IPS-20b (cell line): Measurements from ENCODE around the gene IQSEC1.

Source experiments
- H3K27ac ChIP-seq: one replicate; pipeline ENCODE4 v1.5.1; 2013; ENCODE audit warnings: low read length
- H3K27me3 ChIP-seq: 2 replicates; pipeline ENCODE4 v1.6.1; 2013; ENCODE audit warnings: mild to moderate bottlenecking, low read length, inconsistent platforms; ENCODE audit not compliant: insufficient read depth
- H3K36me3 ChIP-seq: 2 replicates; pipeline ENCODE4 v1.6.1; 2013; ENCODE audit warnings: low read depth, mild to moderate bottlenecking, inconsistent platforms, low read length, moderate library complexity; ENCODE audit not compliant: insufficient read depth
- H3K4me1 ChIP-seq: 2 replicates; pipeline ENCODE4 v1.6.1; 2013; ENCODE audit warnings: mild to moderate bottlenecking, control low read depth, inconsistent platforms, low read length, moderate library complexity; ENCODE audit not compliant: insufficient read depth
- H3K4me3 ChIP-seq: 2 replicates; pipeline ENCODE4 v1.5.1; 2013; ENCODE audit warnings: mild to moderate bottlenecking, low read length, inconsistent platforms
- H3K9ac ChIP-seq: 2 replicates; pipeline ENCODE4 v1.6.1; 2013; ENCODE audit warnings: low read depth, mild to moderate bottlenecking, inconsistent platforms, low read length, moderate library complexity
- H3K9me3 ChIP-seq: 2 replicates; pipeline ENCODE4 v1.6.1; 2013; ENCODE audit warnings: mild to moderate bottlenecking, low read depth, low read length, inconsistent platforms; ENCODE audit not compliant: insufficient read depth

IQSEC1 gene

DNA sequence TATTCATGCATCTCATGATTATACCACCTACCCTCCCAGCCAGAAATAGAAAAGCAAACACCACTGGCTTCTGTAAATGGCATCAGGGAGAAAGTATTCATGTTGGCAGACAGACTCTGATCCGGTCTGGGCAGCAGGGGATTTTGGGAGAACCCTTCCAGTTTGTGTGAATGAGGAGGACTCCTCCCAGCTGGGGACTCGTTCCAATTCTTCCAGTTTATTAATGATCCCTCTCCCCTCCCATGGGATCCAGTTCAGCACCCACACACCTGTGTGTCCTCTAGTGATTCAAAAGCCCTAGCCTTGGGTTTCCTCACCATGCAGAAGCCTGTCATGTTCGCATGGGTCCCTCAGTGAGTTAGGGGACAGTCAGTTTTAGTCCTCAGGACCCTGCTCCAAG, 110.9 kb downstream of the IQSEC1 start:
- H3K27me3 ChIP-seq = peaks cover 7% of the 10 kb centered on the region; the same call in 1 of the 2 replicates
- no peak overlapping the region for H3K4me3 ChIP-seq
- H3K9me3 ChIP-seq = no peaks in the 10 kb centered on the region
- no peak overlapping the region for H3K27ac ChIP-seq
- no peak overlapping the region for H3K9ac ChIP-seq
- H3K36me3 ChIP-seq = no peaks in the 10 kb centered on the region
- peaks cover 6% of the 10 kb centered on the region for H3K4me1 ChIP-seq

DNA sequence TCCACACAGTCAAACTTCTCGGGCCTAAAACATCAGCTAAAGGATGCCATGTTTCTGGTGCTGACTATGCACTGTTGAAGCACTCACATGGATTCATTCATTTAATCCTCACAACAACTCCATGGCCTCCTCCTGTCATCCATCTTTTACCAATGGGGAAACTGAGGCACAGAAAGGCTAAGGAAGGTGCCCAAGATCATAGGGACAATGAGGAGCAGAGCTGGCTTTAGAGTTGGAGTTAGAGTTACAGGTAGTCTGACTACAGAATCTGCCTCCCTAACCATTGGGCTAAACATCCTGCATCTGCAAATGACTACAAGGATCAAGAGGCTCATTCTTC, 111.6 kb downstream of the IQSEC1 start:
- Histone ChIP-seq H3K27ac (no peak overlapping the region), H3K36me3 (no peaks in the 10 kb centered on the region), H3K9me3 (no peaks in the 10 kb centered on the region), H3K4me3 (no peak overlapping the region), H3K4me1 (peaks cover 6% of the 10 kb centered on the region), H3K27me3 (peaks cover 2% of the 10 kb centered on the region; the same call in 1 of the 2 replicates), H3K9ac (no peak overlapping the region)

DNA sequence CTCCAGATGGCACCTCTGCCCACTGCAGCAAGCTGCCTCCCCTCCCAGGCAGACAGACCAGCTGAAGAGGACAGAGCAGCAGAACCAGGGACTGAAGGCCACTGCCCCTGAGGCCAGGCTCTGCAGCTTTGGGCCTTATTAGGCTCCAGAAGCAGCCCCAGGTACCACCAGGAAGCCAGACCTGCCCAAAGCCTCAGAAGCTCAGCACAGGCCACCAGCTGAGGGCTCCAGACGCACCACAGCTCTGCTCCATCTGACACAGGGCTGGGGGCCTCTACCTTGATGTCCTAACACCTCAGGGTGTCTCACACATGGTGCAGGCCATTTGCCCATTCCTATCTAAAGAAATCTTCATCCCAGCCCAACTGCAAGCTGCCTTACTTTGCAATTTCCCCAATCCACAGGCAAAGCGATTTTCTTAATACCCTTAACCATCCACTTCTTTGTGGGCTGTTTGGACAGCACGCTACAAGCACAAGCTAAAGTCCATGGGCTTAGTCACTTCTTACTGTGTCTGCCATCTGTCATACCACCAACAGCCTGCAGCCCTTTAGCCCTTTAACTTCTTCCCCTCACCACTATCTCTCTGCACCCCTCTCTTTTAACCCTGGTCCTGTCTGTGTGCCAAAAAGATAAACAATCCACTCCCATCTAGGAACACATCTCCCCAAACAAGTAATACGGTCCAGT, 112.1 kb downstream of the IQSEC1 start:
- Histone ChIP-seq H3K4me1 (peaks cover 6% of the 10 kb centered on the region), H3K9ac (no peak overlapping the region), H3K27ac (no peak overlapping the region), H3K9me3 (no peaks in the 10 kb centered on the region), H3K36me3 (no peaks in the 10 kb centered on the region), H3K27me3 (no peaks in the 10 kb centered on the region), H3K4me3 (no peak overlapping the region)

DNA sequence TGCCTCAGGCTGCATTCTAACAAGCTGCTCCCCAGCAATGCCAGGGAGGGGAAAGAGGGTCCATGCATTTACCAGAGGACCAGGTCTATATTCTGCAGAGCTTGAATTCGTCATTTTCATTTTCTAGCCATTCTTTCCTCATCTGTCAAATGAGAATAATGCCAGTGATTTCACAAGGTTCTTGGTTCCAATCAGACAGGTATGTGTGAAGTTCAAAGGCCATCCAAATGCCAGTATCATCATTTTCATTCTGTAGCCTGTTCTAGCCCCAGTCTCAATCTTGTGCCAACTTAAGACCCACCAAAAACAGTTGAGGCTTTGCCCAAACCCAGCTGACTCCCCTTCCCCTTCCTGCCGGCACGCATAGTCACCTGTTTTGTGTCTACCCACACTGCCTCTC, 112.7 kb downstream of the IQSEC1 start:
- H3K27me3 ChIP-seq = no peaks in the 10 kb centered on the region
- H3K9ac ChIP-seq = no peak overlapping the region
- peaks cover 6% of the 10 kb centered on the region for H3K4me1 ChIP-seq
- no peaks in the 10 kb centered on the region for H3K9me3 ChIP-seq
- H3K36me3 ChIP-seq = no peaks in the 10 kb centered on the region
- H3K4me3 ChIP-seq = no peak overlapping the region
- H3K27ac ChIP-seq = no peak overlapping the region

DNA sequence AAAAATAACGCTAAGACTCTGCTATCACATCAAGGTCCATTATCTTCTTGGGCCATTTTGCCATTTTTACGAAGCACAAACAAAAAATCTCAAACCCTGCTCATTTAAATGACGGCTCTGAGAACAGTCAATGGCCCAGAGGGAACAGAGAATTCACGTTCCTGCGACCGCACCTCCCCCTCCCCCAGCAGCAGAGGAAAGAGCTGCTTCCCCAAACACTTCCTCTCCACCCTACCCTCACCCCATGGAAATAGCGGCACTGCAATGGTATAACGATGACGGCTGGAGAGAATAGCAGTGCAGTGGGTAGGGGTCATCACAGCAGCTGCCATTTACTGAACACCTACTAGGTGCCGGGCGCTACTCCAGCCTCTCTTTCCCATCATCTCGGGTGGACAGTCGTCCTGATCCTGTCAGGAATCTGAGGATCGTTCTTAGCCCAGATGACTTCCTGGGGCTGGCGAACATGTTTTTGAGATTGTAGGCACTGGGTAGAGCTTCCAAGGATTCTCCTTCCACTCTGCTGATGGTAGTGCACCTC, 113.3 kb downstream of the IQSEC1 start:
- Histone ChIP-seq H3K9me3 (no peaks in the 10 kb centered on the region), H3K27ac (no peak overlapping the region), H3K9ac (no peak overlapping the region), H3K27me3 (no peaks in the 10 kb centered on the region), H3K4me1 (peaks cover 6% of the 10 kb centered on the region), H3K36me3 (no peaks in the 10 kb centered on the region), H3K4me3 (no peak overlapping the region)

DNA sequence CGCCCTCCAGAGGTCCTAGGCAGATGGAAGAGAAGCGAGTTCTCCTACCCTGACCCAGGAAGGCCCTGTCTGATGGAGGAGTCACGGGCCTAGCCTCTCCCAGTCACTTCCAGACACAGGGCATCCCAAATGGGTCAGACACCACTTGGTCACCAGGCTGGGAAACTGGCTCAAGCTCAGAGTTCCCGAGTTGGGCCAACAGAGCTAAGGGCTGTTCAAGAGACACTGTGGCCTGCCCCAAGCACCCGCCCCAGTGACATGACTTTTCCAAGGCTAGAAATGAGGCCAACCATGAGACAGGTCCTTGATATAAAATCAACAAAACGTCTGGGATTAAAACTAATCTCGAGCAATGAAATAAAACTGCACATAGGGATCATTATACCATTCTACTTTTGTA, 113.8 kb downstream of the IQSEC1 start:
- H3K36me3 ChIP-seq = no peaks in the 10 kb centered on the region
- H3K4me1 ChIP-seq = peaks cover 6% of the 10 kb centered on the region
- H3K9ac ChIP-seq = no peak overlapping the region

DNA sequence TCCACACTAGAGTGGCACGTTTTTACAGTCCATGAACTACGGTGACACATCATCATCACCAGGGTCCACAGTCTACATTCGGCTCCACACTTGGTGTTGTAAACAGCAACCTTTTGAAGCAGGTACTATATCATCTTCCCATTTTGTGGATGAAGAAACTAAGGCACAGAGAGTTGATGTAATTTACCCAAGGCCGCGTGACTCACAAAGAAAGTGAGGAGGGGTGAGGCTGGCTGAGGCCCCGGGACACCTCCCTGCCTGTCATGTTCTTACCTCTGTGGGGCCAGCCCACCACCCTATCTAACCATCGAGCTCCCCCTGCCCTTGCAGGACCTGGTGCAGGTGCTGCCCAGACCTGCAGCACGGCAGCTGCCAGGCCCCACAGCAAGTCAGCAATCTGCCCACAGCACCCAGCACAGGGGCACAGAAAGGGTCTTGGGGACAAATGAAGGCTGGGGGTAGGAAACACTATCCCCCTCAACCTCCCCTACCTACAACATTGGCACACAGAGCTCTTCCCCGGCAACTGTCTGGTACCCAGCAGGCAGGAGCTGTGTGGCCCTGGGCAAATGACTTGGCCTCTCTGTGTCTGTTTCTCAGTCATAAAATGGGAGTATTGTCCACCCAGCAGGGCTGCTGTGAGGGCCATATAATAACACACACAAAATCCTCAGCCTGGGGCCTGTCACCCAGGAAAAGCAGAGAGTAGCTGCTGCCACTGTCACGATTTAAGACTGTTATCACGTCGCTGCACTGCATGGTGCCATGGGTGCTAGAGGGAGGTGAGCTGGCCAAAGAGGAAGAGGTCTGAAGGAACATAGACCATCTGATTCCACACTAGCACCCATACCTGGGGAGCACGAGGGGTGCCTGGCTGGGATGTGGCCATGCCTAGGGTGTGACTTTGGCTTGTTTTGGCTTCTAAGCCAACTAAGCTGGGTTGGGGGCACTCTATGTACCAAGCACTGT, 115.1 kb downstream of the IQSEC1 start:
- Histone ChIP-seq H3K27me3 (no peaks in the 10 kb centered on the region), H3K27ac (no peak overlapping the region), H3K9me3 (no peaks in the 10 kb centered on the region), H3K4me1 (peaks cover 6% of the 10 kb centered on the region), H3K9ac (no peak overlapping the region), H3K4me3 (no peak overlapping the region), H3K36me3 (no peaks in the 10 kb centered on the region)

More for the DNA sequence above, 113.8 kb downstream of the IQSEC1 start:
- no peak overlapping the region for H3K27ac ChIP-seq
- no peaks in the 10 kb centered on the region for H3K9me3 ChIP-seq
- H3K27me3 ChIP-seq = no peaks in the 10 kb centered on the region
- no peak overlapping the region for H3K4me3 ChIP-seq

DNA sequence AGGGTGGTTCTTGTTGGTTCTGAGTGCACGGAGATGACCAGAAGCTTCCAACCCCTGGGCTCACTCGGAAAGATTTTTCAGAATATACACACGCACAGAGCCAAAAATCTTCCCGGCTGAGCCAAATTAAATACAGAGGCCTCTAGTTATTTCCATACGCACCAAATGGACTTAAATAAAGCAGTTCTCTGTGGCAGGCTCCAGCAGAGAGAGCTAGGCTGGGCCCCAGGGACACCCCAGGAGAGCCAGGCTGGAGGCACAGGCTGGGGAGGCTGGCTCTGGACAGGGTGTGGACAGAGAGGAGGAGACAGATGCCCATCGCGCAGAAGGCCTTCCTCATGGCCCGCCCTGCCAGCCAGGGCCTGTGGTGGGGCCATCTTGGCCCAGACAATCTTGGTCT, 115.9 kb downstream of the IQSEC1 start:
- Histone ChIP-seq H3K4me3 (no peak overlapping the region), H3K27me3 (no peaks in the 10 kb centered on the region)

DNA sequence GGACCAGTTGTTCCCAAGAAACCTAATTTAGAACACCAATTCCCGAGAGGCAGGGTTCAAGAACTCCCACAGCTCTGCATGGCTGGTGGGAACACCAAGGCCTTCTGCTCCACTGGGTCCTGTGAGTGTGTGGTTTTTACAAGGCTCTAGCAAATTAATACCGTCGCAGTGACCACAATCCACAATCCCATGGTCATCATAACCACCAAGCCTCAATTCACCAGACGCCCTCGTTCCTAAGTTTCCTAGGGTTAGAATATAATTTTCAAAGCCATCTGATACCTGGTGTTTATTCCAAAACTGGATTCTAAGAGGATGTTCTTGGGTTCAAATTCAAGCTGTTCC, 116.9 kb downstream of the IQSEC1 start:
- no peaks in the 10 kb centered on the region for H3K9me3 ChIP-seq
- no peak overlapping the region for H3K4me3 ChIP-seq
- H3K36me3 ChIP-seq = no peaks in the 10 kb centered on the region
- no peaks in the 10 kb centered on the region for H3K27me3 ChIP-seq
- H3K4me1 ChIP-seq = peaks cover 6% of the 10 kb centered on the region
- H3K9ac ChIP-seq = no peak overlapping the region
- H3K27ac ChIP-seq = no peak overlapping the region

More for the DNA sequence above, 115.9 kb downstream of the IQSEC1 start:
- Histone ChIP-seq H3K36me3 (no peaks in the 10 kb centered on the region), H3K27ac (no peak overlapping the region), H3K9me3 (no peaks in the 10 kb centered on the region), H3K4me1 (peaks cover 6% of the 10 kb centered on the region), H3K9ac (no peak overlapping the region)

DNA sequence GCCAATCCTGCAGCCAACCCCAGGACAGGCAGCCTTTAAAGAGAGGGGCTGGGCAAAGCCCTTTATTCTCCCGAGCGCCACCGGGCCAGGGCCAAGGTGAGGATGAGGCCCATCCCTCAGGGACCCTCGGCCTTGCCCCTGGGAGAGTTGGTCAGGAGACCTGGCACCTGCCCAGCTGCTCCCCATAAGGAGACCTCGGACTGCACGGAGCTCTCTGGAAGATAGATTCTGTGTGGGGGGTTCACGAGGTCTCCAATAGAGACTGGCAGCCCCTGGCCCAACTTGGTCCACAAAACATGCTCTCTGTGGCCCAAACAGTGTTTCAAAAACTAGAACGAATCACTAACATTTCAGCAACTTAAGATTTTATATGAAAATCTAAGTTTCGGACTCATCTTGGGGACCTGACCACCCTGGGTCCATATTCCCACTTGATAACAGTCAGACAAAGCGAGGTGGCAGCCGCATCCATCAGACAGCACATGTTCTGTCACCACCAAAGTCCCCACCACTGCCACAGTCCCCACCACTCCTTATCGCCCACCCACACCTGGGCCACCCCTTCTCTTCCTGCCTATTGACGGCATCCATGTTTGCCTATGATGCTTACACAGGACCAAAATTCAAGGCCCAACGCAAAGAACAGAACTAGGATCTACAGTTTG, 117.4 kb downstream of the IQSEC1 start:
- no peak overlapping the region for H3K9ac ChIP-seq
- no peak overlapping the region for H3K4me3 ChIP-seq
- H3K27ac ChIP-seq = no peak overlapping the region
- H3K27me3 ChIP-seq = no peaks in the 10 kb centered on the region
- H3K4me1 ChIP-seq = peaks cover 6% of the 10 kb centered on the region
- no peaks in the 10 kb centered on the region for H3K9me3 ChIP-seq
- no peaks in the 10 kb centered on the region for H3K36me3 ChIP-seq

DNA sequence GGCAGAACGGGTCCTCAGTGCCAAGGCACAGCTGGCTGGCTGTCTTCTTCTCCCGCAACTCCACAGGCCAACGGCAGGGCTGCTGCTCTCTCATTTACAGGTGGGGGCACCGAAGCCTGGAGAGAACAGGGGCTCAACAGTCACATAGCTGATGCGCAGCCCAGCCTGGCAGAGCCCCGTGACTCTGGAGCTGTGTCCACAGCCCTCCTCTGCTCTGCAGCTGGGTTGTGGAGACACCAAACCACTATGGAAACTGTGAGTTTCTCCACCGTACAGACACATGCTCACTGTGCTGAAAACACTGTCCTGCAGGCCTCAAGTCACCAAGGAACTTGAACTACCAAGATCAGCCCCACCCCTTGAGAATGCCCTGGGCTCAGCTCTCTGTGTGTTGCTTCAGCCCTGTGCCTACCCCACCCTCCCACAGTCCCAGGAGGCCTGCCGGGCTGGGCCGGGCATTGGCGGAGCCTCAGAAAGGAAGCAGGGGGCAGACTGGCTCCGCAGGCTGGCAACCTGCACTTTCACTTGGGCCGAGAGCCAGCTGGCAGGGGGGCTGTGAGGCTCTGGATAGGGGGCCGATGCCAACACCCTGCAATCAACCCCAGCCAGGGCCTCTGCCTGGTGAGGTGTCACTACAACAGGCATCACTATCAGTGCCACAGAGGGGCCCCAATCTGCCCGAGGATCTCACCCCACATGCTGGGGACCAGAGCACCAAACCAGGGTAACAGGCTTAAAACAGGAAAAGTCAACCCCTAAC, 118.2 kb downstream of the IQSEC1 start:
- H3K4me3 ChIP-seq = no peak overlapping the region
- H3K27ac ChIP-seq = no peak overlapping the region
- H3K4me1 ChIP-seq = peaks cover 6% of the 10 kb centered on the region
- no peak overlapping the region for H3K9ac ChIP-seq
- no peaks in the 10 kb centered on the region for H3K36me3 ChIP-seq
- H3K9me3 ChIP-seq = no peaks in the 10 kb centered on the region
- no peaks in the 10 kb centered on the region for H3K27me3 ChIP-seq
